Suprapubic skin (tissue), 4 donors: ENCODE measurements around the gene KLKB1. TPM values are rescaled to one million over a fixed set of nuclear protein-coding genes. Genes with fewer than 3 reads are reported as not detected.

Source experiments
- DNase-seq, 2 donors: peaks; one replicate each; pipeline ENCODE4 v3.0.0-alpha.2; 2019; ENCODE audit warnings: low spot score in 2 of 2
- H3K27ac ChIP-seq: fragments of 200-600 bp; sonication (generic); one replicate; pipeline ENCODE4 v1.5.1; 2019
- H3K27me3 ChIP-seq: fragments of 200-600 bp; sonication (generic); one replicate; pipeline ENCODE4 v1.5.1; 2019
- H3K36me3 ChIP-seq: fragments of 200-600 bp; sonication (generic); one replicate; pipeline ENCODE4 v1.5.1; 2019
- H3K4me1 ChIP-seq: fragments of 200-600 bp; sonication (generic); one replicate; pipeline ENCODE4 v1.5.1; 2019
- H3K4me3 ChIP-seq: fragments of 200-600 bp; sonication (generic); one replicate; pipeline ENCODE4 v1.5.1; 2019; ENCODE audit warnings: mild to moderate bottlenecking
- H3K9me3 ChIP-seq: fragments of 200-600 bp; sonication (generic); one replicate; pipeline ENCODE4 v1.5.1; 2019
- CTCF ChIP-seq, 2 donors: fragments of 200-600 bp in 1 of 2; fragments of 450-650 bp in 1 of 2; sonication (generic) in 1 of 2; IDR thresholded peaks; one replicate each; pipeline ENCODE4 v1.5.1; 2016 to 2019; ENCODE audit warnings: antibody characterized with exemption in 2 of 2, mild to moderate bottlenecking in 1 of 2, moderate library complexity in 1 of 2
- EP300 ChIP-seq: sonication (generic); formaldehyde crosslinking; IDR thresholded peaks from one replicate; pipeline ENCODE4 v1.6.1; 2017; ENCODE audit warnings: antibody characterized with exemption
- POLR2A ChIP-seq, 2 donors: fragments of 450-650 bp; IDR thresholded peaks; one replicate each; pipeline ENCODE4 v1.6.1; 2017; ENCODE audit warnings: antibody characterized with exemption in 2 of 2, mild to moderate bottlenecking in 2 of 2, moderate library complexity in 2 of 2
- POLR2AphosphoS5 ChIP-seq, 3 donors: sonication (generic); formaldehyde crosslinking; IDR thresholded peaks; one replicate each; pipeline ENCODE4 v1.6.1; 2017; ENCODE audit warnings: antibody characterized with exemption in 3 of 3
- WGBS: methylation state at CpG from one replicate; pipeline ENCODE4 v1.1.5; 2018; 5-methylcytosine and 5-hydroxymethylcytosine counted together
- total RNA-seq, 4 donors: library from RNA; depleted of rRNA; stranded (reverse); fragments of >200 nt; gene quantifications; one replicate each; pipeline ENCODE4 v1.1.0, GENCODE V29; 2016

Gene KLKB1
- total RNA-seq, 4 donors from 2014 or later, result not detected

GRCh38 chr4:186286581-186286980 is 59.3 kb downstream of the KLKB1 start:
- no peak for DNase-seq
- Histone ChIP-seq H3K9me3 (no peaks in the 10 kb centered on the region), H3K4me3 (no peak overlapping the region), H3K4me1 (no peaks in the 10 kb centered on the region), H3K27ac (no peak overlapping the region), H3K36me3 (no peaks in the 10 kb centered on the region), H3K27me3 (no peaks in the 10 kb centered on the region)
- TF ChIP-seq EP300 (no peak), CTCF (IDR thresholded peaks at IDR 0.05) (no peak), POLR2AphosphoS5 (IDR thresholded peaks at IDR 0.05) (no peak), POLR2A (IDR thresholded peaks at IDR 0.05) (no peak)
- WGBS, result 90% methylated on average over 3 of the region's 3 CpGs

GRCh38 chr4:186291256-186291890 is 64.1 kb downstream of the KLKB1 start:
- whole genome bisulfite sequencing, result 79% methylated on average over 10 of the region's 10 CpGs
- no peak for DNase-seq
- Histone ChIP-seq H3K4me1 (no peaks in the 10 kb centered on the region), H3K9me3 (no peaks in the 10 kb centered on the region), H3K36me3 (no peaks in the 10 kb centered on the region), H3K27ac (no peak overlapping the region), H3K27me3 (peaks cover 5% of the 10 kb centered on the region), H3K4me3 (no peak overlapping the region)
- TF ChIP-seq EP300 (no peak), POLR2AphosphoS5 (IDR thresholded peaks at IDR 0.05) (no peak), POLR2A (IDR thresholded peaks at IDR 0.05) (no peak)

GRCh38 chr4:186294160-186294559 is 66.9 kb downstream of the KLKB1 start:
- no peak overlapping the region for H3K4me3 ChIP-seq

GRCh38 chr4:186296481-186296880 is 69.2 kb downstream of the KLKB1 start:
- H3K27me3 ChIP-seq, result peaks cover 26% of the 10 kb centered on the region

More at GRCh38 chr4:186294160-186294559, 66.9 kb downstream of the KLKB1 start:
- Histone ChIP-seq H3K27ac (no peak overlapping the region), H3K27me3 (peaks cover 22% of the 10 kb centered on the region), H3K4me1 (peaks cover 4% of the 10 kb centered on the region), H3K36me3 (no peaks in the 10 kb centered on the region), H3K9me3 (no peaks in the 10 kb centered on the region)
- 81% methylated on average over 9 of the region's 9 CpGs for WGBS
- TF ChIP-seq POLR2A (IDR thresholded peaks at IDR 0.05) (no peak), CTCF (IDR thresholded peaks at IDR 0.05) (no peak), POLR2AphosphoS5 (IDR thresholded peaks at IDR 0.05) (no peak), EP300 (no peak)
- DNase-seq, result no peak

GRCh38 chr4:186297013-186297645 is 69.8 kb downstream of the KLKB1 start:
- no peak for DNase-seq

More at GRCh38 chr4:186296481-186296880, 69.2 kb downstream of the KLKB1 start:
- H3K4me3 ChIP-seq, result no peak overlapping the region
- H3K9me3 ChIP-seq, result no peaks in the 10 kb centered on the region
- 55% methylated on average over 4 of the region's 4 CpGs for WGBS
- peaks cover 4% of the 10 kb centered on the region for H3K4me1 ChIP-seq
- DNase-seq, result no peak
- TF ChIP-seq POLR2AphosphoS5 (IDR thresholded peaks at IDR 0.05), result no peak
- no peak for TF ChIP-seq POLR2A (IDR thresholded peaks at IDR 0.05)
- no peak for TF ChIP-seq EP300
- no peak for TF ChIP-seq CTCF (IDR thresholded peaks at IDR 0.05)
- H3K36me3 ChIP-seq, result no peaks in the 10 kb centered on the region
- no peak overlapping the region for H3K27ac ChIP-seq

More at GRCh38 chr4:186297013-186297645, 69.8 kb downstream of the KLKB1 start:
- H3K36me3 ChIP-seq, result no peaks in the 10 kb centered on the region
- no peaks in the 10 kb centered on the region for H3K9me3 ChIP-seq
- H3K4me3 ChIP-seq, result no peak overlapping the region
- TF ChIP-seq POLR2A (IDR thresholded peaks at IDR 0.05), result no peak
- TF ChIP-seq CTCF (IDR thresholded peaks at IDR 0.05), result peak; percentile 20 to 42
- H3K4me1 ChIP-seq, result peaks cover 4% of the 10 kb centered on the region
- no peak overlapping the region for H3K27ac ChIP-seq
- peaks cover 26% of the 10 kb centered on the region for H3K27me3 ChIP-seq
- 45% methylated on average over 21 of the region's 21 CpGs for WGBS
